Ectodermal cell (in vitro differentiated cells): ENCODE results near the gene ITPKB.
"Not testable (repeated sequence)": the region's sequence is repeated elsewhere in the genome, so short reads cannot be mapped to it uniquely, and the experiment has no call there.

Source experiments
- H3K27ac ChIP-seq: 2 replicates; pipeline ENCODE4 v1.7.0; 2013; ENCODE audit warnings: mild to moderate bottlenecking, low read depth, low read length; ENCODE audit not compliant: insufficient read depth, poor library complexity, severe bottlenecking
- H3K27me3 ChIP-seq: 2 replicates; pipeline ENCODE4 v1.7.0; 2013; ENCODE audit warnings: mild to moderate bottlenecking, low read length; ENCODE audit not compliant: insufficient read depth, control insufficient read depth, poor library complexity, severe bottlenecking
- H3K36me3 ChIP-seq: one replicate; pipeline ENCODE4 v1.7.0; 2013; ENCODE audit warnings: low read length; ENCODE audit not compliant: control insufficient read depth, insufficient read depth
- H3K4me1 ChIP-seq: one replicate; pipeline ENCODE4 v1.7.0; 2013; ENCODE audit warnings: low read length; ENCODE audit not compliant: control insufficient read depth, insufficient read depth
- H3K4me3 ChIP-seq: 2 replicates; pipeline ENCODE4 v1.7.0; 2013; ENCODE audit warnings: low read depth, low read length, control low read depth; ENCODE audit not compliant: insufficient read depth
- H3K9me3 ChIP-seq: 2 replicates; pipeline ENCODE4 v1.7.0; 2013; ENCODE audit warnings: mild to moderate bottlenecking, low read length, moderate library complexity; ENCODE audit not compliant: control insufficient read depth
- WGBS, 2 experiments: methylation state at CpG; one replicate each; pipeline ENCODE4 v1.1.7; 2013; ENCODE audit warnings: missing lambda C conversion rate in 2 of 2; 5-methylcytosine and 5-hydroxymethylcytosine counted together

ITPKB gene

DNA sequence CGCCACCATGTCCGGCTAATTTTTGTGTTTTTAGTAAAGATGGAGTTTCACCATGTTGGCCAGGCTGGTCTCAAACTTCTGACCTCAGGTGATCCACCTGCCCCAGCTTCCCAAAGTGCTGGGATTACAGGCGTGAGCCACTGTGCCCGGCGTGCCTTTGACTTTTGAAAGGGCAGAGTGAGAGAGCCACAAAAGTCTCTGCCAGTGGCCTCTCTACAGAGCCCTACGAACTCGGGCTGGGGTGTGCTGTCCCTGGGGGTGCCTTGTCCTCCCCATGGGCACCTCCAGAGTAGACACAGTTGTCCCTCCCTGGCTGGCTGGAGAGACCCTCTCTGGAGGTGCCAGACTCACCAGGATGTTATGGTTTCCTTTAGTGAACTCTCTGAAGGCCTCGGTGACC is 99.9 kb downstream of the ITPKB start:
- H3K4me3 ChIP-seq, H3K27me3 ChIP-seq, H3K9me3 ChIP-seq, H3K36me3 ChIP-seq, H3K27ac ChIP-seq: not testable (repeated sequence)
- H3K4me1 ChIP-seq, result peaks cover 13% of the 10 kb centered on the region
- WGBS, 2 experiments, result 93 to 94% methylated on average over 8 of the region's 8 CpGs

DNA sequence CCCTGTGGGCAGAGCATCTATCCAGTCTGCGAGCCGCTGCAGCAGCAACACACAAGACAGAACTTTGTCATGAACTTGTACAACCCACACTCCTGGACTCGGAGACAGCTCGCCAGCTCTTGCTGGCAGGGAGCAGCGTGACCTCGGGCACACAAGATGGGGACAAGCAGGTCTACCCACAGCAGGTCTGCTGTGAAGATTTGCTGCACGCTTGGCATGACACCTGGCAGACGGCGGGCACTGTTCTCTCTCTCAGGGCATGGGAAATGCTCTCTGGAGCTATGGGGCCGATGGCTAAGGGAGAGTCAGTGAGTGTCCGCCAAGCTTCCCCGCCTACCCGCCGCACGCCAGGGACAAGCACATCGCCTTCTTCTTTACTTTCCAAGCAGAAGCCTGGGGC is 100.5 kb downstream of the ITPKB start:
- Histone ChIP-seq H3K27ac (no peak overlapping the region), H3K27me3 (no peaks in the 10 kb centered on the region), H3K9me3 (no peaks in the 10 kb centered on the region), H3K36me3 (no peaks in the 10 kb centered on the region), H3K4me1 (peaks cover 13% of the 10 kb centered on the region), H3K4me3 (no peak overlapping the region)
- WGBS, 2 experiments, result 94% methylated on average over 16 of the region's 16 CpGs

DNA sequence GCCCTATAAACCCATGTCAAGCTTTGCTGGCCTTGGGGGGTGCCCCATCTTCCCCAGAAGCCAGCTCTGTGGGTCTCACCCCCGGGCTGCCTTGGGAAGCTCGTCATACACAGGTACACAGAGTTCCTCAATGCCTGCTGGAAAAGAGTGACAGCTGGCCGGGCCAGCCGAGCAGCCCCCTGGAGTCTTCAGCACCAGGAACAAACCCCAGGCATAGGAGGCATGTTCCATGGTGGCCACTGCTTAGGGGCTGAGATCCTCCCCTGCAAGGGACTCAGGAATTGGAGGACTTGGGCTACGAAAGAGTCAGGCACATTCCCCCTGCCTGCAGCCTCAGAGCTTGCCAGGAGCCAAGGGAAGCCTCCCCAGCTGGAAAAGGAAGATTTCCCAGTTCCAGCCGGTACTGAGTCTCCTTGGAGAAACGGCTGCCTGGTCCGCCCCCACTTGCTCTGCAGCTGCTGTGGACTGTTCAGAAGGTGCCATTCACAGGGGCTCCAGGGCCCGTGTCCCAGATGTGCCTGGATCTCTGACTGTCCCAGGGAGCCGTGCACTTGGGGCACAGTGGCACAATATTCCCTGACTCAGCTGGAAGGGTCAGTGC is 101.0 kb downstream of the ITPKB start:
- Histone ChIP-seq H3K4me1 (peaks cover 10% of the 10 kb centered on the region), H3K36me3 (no peaks in the 10 kb centered on the region), H3K27me3 (no peaks in the 10 kb centered on the region), H3K27ac (no peak overlapping the region), H3K9me3 (no peaks in the 10 kb centered on the region), H3K4me3 (no peak overlapping the region)
- 85 to 90% methylated on average over 10 of the region's 10 CpGs for WGBS, 2 experiments

DNA sequence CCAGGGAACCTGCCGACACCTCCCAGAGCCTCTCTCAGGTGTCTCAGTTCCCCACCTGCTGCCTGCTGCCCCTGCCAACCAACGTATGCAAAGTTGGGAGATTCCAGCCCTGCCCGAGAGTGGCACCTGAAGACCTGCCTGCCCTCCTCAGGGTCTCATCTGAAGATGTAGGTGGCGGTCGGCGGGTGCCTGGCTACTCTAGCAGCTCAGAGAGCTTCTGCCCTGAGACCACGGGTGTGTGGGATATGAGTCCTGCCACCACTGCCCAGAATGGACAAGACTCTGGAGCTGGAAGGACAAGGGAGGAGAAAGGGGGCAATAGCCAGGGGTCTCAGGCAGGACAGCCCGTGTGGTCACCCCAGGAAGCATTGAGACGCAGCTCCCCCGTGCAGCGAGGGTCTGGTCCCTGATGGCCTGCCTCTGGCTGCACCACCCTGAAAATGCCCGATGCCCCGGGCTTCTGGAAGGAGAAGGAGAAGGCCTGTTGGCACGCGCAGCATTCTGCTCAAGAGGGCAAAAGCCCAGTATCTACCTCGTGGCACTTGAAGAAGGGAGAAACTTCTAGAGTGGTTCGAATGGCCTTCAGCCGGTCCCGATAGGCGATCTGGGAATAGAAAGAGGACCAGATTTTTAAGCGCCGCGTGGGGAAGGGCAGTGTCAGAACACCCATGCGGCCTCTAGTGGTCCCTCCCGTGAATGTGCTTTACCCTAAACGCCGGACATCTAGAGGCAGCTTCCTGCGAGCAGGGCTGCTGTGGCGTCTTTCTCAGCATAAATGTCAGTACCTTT is 101.7 kb downstream of the ITPKB start:
- Histone ChIP-seq H3K4me3 (no peak overlapping the region), H3K36me3 (no peaks in the 10 kb centered on the region), H3K4me1 (peaks cover 10% of the 10 kb centered on the region), H3K9me3 (no peaks in the 10 kb centered on the region), H3K27me3 (no peaks in the 10 kb centered on the region), H3K27ac (no peak overlapping the region)
- 85% methylated on average over 29 of the region's 29 CpGs for WGBS, 2 experiments

DNA sequence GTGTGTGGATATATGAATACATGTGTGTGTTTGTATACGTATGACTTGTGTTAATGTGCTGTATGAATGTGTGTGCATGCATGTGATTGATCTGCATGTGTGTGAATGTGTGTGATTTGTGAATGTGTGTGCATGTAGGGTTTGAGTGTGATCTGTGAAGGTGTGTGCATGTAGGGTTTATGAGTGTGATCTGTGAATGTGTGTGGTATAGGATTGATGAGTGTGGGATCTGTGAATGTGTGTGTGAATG is 102.3 kb downstream of the ITPKB start:
- no peak overlapping the region for H3K4me3 ChIP-seq
- WGBS, 2 experiments, result 93 to 95% methylated on average over 1 of the region's 1 CpG
- no peak overlapping the region for H3K27ac ChIP-seq
- peaks cover 10% of the 10 kb centered on the region for H3K4me1 ChIP-seq
- H3K27me3 ChIP-seq, result no peaks in the 10 kb centered on the region
- H3K9me3 ChIP-seq, result no peaks in the 10 kb centered on the region
- no peaks in the 10 kb centered on the region for H3K36me3 ChIP-seq

DNA sequence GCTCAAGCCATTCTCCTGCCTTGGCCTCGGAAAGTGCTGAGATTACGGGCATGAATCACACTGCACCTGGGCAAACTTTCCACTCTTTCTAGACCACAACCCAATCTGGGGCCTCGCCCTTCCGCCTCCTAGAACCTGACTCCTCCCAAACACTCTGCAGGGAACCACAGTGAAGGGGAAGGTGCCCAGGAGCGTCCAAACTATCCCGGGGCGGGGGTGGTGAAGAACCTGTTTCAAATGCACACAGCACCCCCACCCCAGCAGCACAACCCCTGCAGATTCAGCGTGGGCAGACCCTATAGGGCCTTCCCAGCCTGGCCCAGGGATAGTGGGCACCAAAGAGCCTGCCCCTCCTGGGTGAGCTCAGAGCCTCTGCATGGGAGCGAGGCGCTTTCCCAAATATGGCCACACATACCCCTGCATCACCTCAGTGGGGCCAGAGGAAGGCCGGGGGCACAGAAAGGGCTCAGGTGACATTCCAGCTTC is 103.6 kb downstream of the ITPKB start:
- H3K4me3 ChIP-seq, result no peak overlapping the region
- H3K27me3 ChIP-seq, result no peaks in the 10 kb centered on the region
- H3K4me1 ChIP-seq, result peaks cover 5% of the 10 kb centered on the region
- no peak overlapping the region for H3K27ac ChIP-seq
- H3K9me3 ChIP-seq, result no peaks in the 10 kb centered on the region
- H3K36me3 ChIP-seq, result no peaks in the 10 kb centered on the region
- WGBS, 2 experiments, result 88 to 90% methylated on average over 11 of the region's 11 CpGs

DNA sequence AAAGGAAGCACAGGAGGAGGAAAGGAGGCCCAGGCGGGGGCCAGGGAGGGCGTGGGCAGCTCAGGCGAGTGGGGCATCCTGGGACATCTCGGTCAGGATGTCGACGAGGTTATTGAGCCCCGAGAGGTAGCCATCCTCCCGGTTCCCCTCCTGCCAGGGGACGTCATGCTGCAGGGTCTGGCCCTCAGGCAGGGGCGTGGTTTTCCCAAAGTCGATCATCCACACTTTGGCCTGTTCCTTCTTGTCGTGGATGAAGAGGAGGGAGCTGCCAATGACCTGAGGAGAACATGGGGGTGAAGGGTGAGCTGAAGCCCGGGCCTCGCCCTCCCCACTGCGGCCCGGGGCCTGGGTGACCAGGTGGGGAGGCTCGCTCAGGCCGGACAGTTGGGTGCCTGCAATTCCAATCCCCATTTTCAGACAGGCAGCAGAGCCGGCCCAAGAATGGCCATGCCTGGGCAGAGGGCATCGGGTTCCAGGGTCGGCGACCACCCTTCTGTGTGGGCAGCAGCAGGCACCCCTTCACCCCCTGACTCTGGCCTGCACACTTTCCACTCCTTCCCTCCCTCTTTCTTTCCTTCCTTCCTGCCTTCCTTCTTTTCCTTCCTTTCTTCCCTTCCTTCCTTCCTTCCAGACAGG is 104.4 kb downstream of the ITPKB start:
- no peaks in the 10 kb centered on the region for H3K9me3 ChIP-seq
- 93% methylated on average over 22 of the region's 22 CpGs for WGBS, 2 experiments
- no peak overlapping the region for H3K27ac ChIP-seq
- peaks cover 4% of the 10 kb centered on the region for H3K4me1 ChIP-seq
- H3K36me3 ChIP-seq, result no peaks in the 10 kb centered on the region
- H3K27me3 ChIP-seq, result no peaks in the 10 kb centered on the region
- H3K4me3 ChIP-seq, result no peak overlapping the region

DNA sequence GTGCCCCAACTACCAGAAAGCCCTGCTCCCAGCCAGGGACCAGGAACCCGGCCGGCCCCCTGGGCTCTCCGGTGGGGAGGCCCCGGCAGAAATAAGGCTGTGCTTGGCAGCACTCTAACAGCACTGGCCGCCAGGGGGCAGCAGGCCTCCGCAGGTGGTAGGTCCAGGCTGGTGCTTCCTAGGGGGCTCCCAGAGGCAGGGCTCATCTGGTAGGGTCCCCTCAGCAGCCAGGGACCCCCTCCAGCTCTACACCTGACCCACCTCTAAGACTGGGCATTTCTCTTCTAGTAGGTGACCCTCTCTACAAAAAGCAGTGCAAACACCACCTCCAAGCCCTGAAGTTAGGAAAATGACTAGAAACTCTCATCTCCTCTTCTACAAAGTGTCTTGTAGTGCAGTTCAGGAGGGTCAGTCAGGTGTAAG is 104.9 kb downstream of the ITPKB start:
- H3K4me3 ChIP-seq, result no peak overlapping the region
- peaks cover 4% of the 10 kb centered on the region for H3K4me1 ChIP-seq
- no peaks in the 10 kb centered on the region for H3K9me3 ChIP-seq
- no peaks in the 10 kb centered on the region for H3K27me3 ChIP-seq
- H3K36me3 ChIP-seq, result no peaks in the 10 kb centered on the region
- 16 to 20% methylated on average over 6 of the region's 6 CpGs for WGBS, 2 experiments
- no peak overlapping the region for H3K27ac ChIP-seq

DNA sequence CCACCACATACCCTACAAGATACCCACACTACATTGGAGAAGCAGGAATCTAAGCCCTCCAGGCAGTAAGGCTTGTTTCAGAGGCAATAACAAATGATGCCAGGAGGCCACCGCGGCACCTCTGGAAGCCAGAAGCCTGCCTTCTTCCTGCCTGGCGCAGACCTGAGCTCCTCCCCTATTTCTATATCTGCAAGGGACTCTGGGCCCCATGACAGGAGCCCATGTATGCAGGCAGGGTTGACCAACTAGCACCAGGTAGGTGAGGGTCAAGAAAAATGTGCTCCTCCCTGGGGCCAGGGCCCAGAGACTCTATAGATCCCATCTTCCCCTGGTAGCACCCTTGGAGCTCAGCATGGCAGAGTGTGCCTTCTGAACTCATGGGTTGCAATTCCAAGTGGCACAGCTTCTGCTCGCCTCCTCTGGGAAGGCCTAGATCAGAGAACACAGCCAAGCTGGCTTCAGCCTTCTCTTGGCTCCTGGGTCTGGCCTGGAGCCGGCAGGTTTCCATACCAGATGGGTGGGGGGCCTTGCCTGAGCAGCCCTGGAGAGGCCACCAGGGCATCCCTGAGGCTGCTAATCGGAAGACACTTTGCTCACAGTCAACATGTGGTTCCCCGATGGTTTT is 105.4 kb downstream of the ITPKB start:
- Histone ChIP-seq H3K4me3 (no peak overlapping the region), H3K36me3 (no peaks in the 10 kb centered on the region), H3K4me1 (peaks cover 4% of the 10 kb centered on the region), H3K9me3 (no peaks in the 10 kb centered on the region), H3K27ac (no peak overlapping the region), H3K27me3 (no peaks in the 10 kb centered on the region)
- WGBS, 2 experiments, result 81 to 84% methylated on average over 7 of the region's 7 CpGs

DNA sequence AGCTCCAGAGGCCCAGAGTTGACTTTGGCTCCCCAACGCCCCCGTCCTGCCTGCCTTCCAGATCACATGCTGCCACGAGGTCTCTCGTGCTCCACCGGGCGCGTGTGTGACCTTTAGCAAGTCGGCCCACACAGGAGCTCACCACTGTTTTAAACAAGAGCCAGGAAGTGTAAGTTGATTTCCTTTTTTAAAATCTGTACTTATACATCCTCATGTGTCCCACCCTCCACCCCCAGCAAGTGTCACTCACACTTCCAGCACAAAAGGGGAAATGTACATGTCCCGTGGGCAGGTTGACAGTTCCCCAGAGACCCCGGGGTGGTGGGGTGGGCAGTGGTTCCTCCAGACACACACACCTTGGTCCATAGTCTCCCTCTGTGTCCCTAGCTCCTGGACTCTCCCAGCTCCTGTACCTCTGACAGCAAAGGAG is 106.1 kb downstream of the ITPKB start:
- Histone ChIP-seq H3K27ac (no peak overlapping the region), H3K4me1 (peaks cover 4% of the 10 kb centered on the region), H3K9me3 (no peaks in the 10 kb centered on the region), H3K36me3 (no peaks in the 10 kb centered on the region), H3K27me3 (no peaks in the 10 kb centered on the region), H3K4me3 (no peak overlapping the region)
- 91 to 93% methylated on average over 10 of the region's 10 CpGs for WGBS, 2 experiments
